Suprapubic skin (tissue), 4 donors: Measurements from ENCODE around the gene GRID1. TPM values are rescaled to one million over a fixed set of nuclear protein-coding genes. Genes with fewer than 3 reads are reported as not detected.

Experiments used
- DNase-seq, 2 donors: peaks; one replicate each; pipeline ENCODE4 v3.0.0-alpha.2; 2019; ENCODE audit warnings: low spot score in 2 of 2
- H3K27ac ChIP-seq: fragments of 200-600 bp; sonication (generic); one replicate; pipeline ENCODE4 v1.5.1; 2019
- H3K27me3 ChIP-seq: fragments of 200-600 bp; sonication (generic); one replicate; pipeline ENCODE4 v1.5.1; 2019
- H3K36me3 ChIP-seq: fragments of 200-600 bp; sonication (generic); one replicate; pipeline ENCODE4 v1.5.1; 2019
- H3K4me1 ChIP-seq: fragments of 200-600 bp; sonication (generic); one replicate; pipeline ENCODE4 v1.5.1; 2019
- H3K4me3 ChIP-seq: fragments of 200-600 bp; sonication (generic); one replicate; pipeline ENCODE4 v1.5.1; 2019; ENCODE audit warnings: mild to moderate bottlenecking
- H3K9me3 ChIP-seq: fragments of 200-600 bp; sonication (generic); one replicate; pipeline ENCODE4 v1.5.1; 2019
- CTCF ChIP-seq, 2 donors: fragments of 200-600 bp in 1 of 2; fragments of 450-650 bp in 1 of 2; sonication (generic) in 1 of 2; IDR thresholded peaks; one replicate each; pipeline ENCODE4 v1.5.1; 2016 to 2019; ENCODE audit warnings: antibody characterized with exemption in 2 of 2, mild to moderate bottlenecking in 1 of 2, moderate library complexity in 1 of 2
- EP300 ChIP-seq: sonication (generic); formaldehyde crosslinking; IDR thresholded peaks from one replicate; pipeline ENCODE4 v1.6.1; 2017; ENCODE audit warnings: antibody characterized with exemption
- POLR2A ChIP-seq, 2 donors: fragments of 450-650 bp; IDR thresholded peaks; one replicate each; pipeline ENCODE4 v1.6.1; 2017; ENCODE audit warnings: antibody characterized with exemption in 2 of 2, mild to moderate bottlenecking in 2 of 2, moderate library complexity in 2 of 2
- POLR2AphosphoS5 ChIP-seq, 3 donors: sonication (generic); formaldehyde crosslinking; IDR thresholded peaks; one replicate each; pipeline ENCODE4 v1.6.1; 2017; ENCODE audit warnings: antibody characterized with exemption in 3 of 3
- WGBS: methylation state at CpG from one replicate; pipeline ENCODE4 v1.1.5; 2018; 5-methylcytosine and 5-hydroxymethylcytosine counted together
- total RNA-seq, 4 donors: library from RNA; depleted of rRNA; stranded (reverse); fragments of >200 nt; gene quantifications; one replicate each; pipeline ENCODE4 v1.1.0, GENCODE V29; 2016

The GRID1 gene
- total RNA-seq, 4 donors from 2014 or later, result 1.8 to 3.1 (median 2.4) TPM

GRCh38 chr10:86091216-86091615, 275.4 kb downstream of the GRID1 start:
- TF ChIP-seq CTCF (IDR thresholded peaks at IDR 0.05), result no peak
- no peak for TF ChIP-seq POLR2AphosphoS5 (IDR thresholded peaks at IDR 0.05)
- no peak for TF ChIP-seq EP300
- no peak for TF ChIP-seq POLR2A (IDR thresholded peaks at IDR 0.05)
- Histone ChIP-seq H3K27ac (no peak overlapping the region), H3K9me3 (no peaks in the 10 kb centered on the region), H3K4me3 (no peak overlapping the region), H3K36me3 (no peaks in the 10 kb centered on the region), H3K4me1 (no peaks in the 10 kb centered on the region), H3K27me3 (no peaks in the 10 kb centered on the region)
- no peak for DNase-seq
- WGBS, result 92% methylated on average over 4 of the region's 9 CpGs

- H3K4me3 ChIP-seq, result no peak overlapping the region
- no peaks in the 10 kb centered on the region for H3K9me3 ChIP-seq
- WGBS, result 84% methylated on average over 3 of the region's 3 CpGs
- H3K27ac ChIP-seq, result no peak overlapping the region
- no peaks in the 10 kb centered on the region for H3K36me3 ChIP-seq
- no peaks in the 10 kb centered on the region for H3K4me1 ChIP-seq
- no peak for DNase-seq
- no peak for TF ChIP-seq EP300
- no peak for TF ChIP-seq POLR2AphosphoS5 (IDR thresholded peaks at IDR 0.05)
- TF ChIP-seq CTCF (IDR thresholded peaks at IDR 0.05), result no peak
- TF ChIP-seq POLR2A (IDR thresholded peaks at IDR 0.05), result no peak
- no peaks in the 10 kb centered on the region for H3K27me3 ChIP-seq
Measured at GRCh38 chr10:86090807-86091206, 275.8 kb downstream of the GRID1 start.

- Histone ChIP-seq H3K9me3 (no peaks in the 10 kb centered on the region), H3K4me1 (no peaks in the 10 kb centered on the region), H3K4me3 (no peak overlapping the region), H3K36me3 (no peaks in the 10 kb centered on the region), H3K27ac (no peak overlapping the region), H3K27me3 (no peaks in the 10 kb centered on the region)
- DNase-seq, result peak in 1 of 2 donors; percentile 24
- TF ChIP-seq EP300, result no peak
- TF ChIP-seq CTCF (IDR thresholded peaks at IDR 0.05), result no peak
- TF ChIP-seq POLR2AphosphoS5 (IDR thresholded peaks at IDR 0.05), result no peak
- TF ChIP-seq POLR2A (IDR thresholded peaks at IDR 0.05), result no peak
- 82% methylated on average over 9 of the region's 9 CpGs for WGBS
Measured at GRCh38 chr10:86087716-86088115, 278.9 kb downstream of the GRID1 start.

- DNase-seq, result peak in 1 of 2 donors; percentile 21
- Histone ChIP-seq H3K36me3 (no peaks in the 10 kb centered on the region), H3K27ac (no peak overlapping the region), H3K9me3 (no peaks in the 10 kb centered on the region), H3K27me3 (no peaks in the 10 kb centered on the region), H3K4me3 (no peak overlapping the region), H3K4me1 (no peaks in the 10 kb centered on the region)
- TF ChIP-seq CTCF (IDR thresholded peaks at IDR 0.05) (no peak), EP300 (no peak), POLR2A (IDR thresholded peaks at IDR 0.05) (no peak), POLR2AphosphoS5 (IDR thresholded peaks at IDR 0.05) (no peak)
- WGBS, result 93% methylated on average over 4 of the region's 4 CpGs
Measured at GRCh38 chr10:86086418-86086817, 280.2 kb downstream of the GRID1 start.

GRCh38 chr10:86085686-86086085, 280.9 kb downstream of the GRID1 start:
- H3K4me1 ChIP-seq, result no peaks in the 10 kb centered on the region
- WGBS, result 85% methylated on average over 5 of the region's 5 CpGs
- TF ChIP-seq EP300 (no peak), POLR2A (IDR thresholded peaks at IDR 0.05) (no peak), POLR2AphosphoS5 (IDR thresholded peaks at IDR 0.05) (no peak), CTCF (IDR thresholded peaks at IDR 0.05) (no peak)
- no peaks in the 10 kb centered on the region for H3K36me3 ChIP-seq
- H3K27ac ChIP-seq, result no peak overlapping the region
- H3K27me3 ChIP-seq, result no peaks in the 10 kb centered on the region
- no peak overlapping the region for H3K4me3 ChIP-seq
- no peaks in the 10 kb centered on the region for H3K9me3 ChIP-seq
- DNase-seq, result peak in 1 of 2 donors; percentile 16
